ENCODE data around the gene PANK1. TPM values are rescaled to one million over a fixed set of nuclear protein-coding genes. Genes with fewer than 3 reads are reported as not detected.

The PANK1 gene
- total and polyA plus RNA-seq, 2 of the 8 experiments (the other 6 are each of a cell fraction or from before 2014, with no cell fraction given): 18.5 to 40.4 TPM

- Histone ChIP-seq H3K23me2 (ENCODE audit: low read depth, low read length) (peaks cover 5% of the 10 kb centered on the region; the same call in 1 of the 2 replicates), H3K79me1 (ENCODE audit: low read depth, low read length) (peaks cover 3% of the 10 kb centered on the region), H3K27ac (ENCODE audit: low read depth, low read length) (peak overlapping the region; percentile 88), H3K14ac (ENCODE audit: insufficient read length) (no peak overlapping the region), H2BK5ac (ENCODE audit: low read depth, low read length) (peak overlapping the region; percentile 79), H3K36me3 (ENCODE audit: control insufficient read depth in 2 of 4, insufficient read depth in 4 of 4, low read length in 3 of 4) (no peaks in the 10 kb centered on the region), H3K79me2 (ENCODE audit: control insufficient read depth in 1 of 2, insufficient read depth in 2 of 2, low read length in 2 of 2) (peaks cover 27 to 48% of the 10 kb centered on the region in 2 experiments), H3K4me2 (ENCODE audit: insufficient read depth in 1 of 2, low read depth in 2 of 2, low read length in 2 of 2) (peak overlapping the region; percentile 87 to 91), H3K56ac (replicated peaks; ENCODE audit: insufficient read length, low read depth, low read length) (peak overlapping the region; percentile 90), H3K27me3 (replicated peaks in 1 of 4; ENCODE audit: control insufficient read depth in 3 of 4, extremely low read depth in 1 of 4, insufficient read depth in 3 of 4, low read length in 3 of 4) (no peaks in the 10 kb centered on the region), H4K91ac (replicated peaks; ENCODE audit: insufficient read length, low read length) (peak overlapping the region; percentile 29), H3K4me1 (replicated peaks in 1 of 4; ENCODE audit: control insufficient read depth in 3 of 4, insufficient read depth in 4 of 4, low read length in 3 of 4) (peaks cover 2 to 13% (median 10%) of the 10 kb centered on the region in 4 experiments; a peak in 6 of 7 replicates), H2BK20ac (ENCODE audit: low read length) (no peak overlapping the region), H3K23ac (ENCODE audit: insufficient read length) (no peak overlapping the region), H4K8ac (ENCODE audit: extremely low read depth, insufficient read depth, low read length) (peak overlapping the region; percentile 74; the same call in 1 of the 2 replicates), H2BK12ac (ENCODE audit: low read depth, low read length) (0 out of 2 replicates have a peak overlapping the region, but pooled peaks have one; percentile 35), H4K20me1 (replicated peaks in 1 of 2; ENCODE audit: control insufficient read depth in 1 of 2, insufficient read depth in 2 of 2, low read length in 2 of 2) (peaks cover 0 to 6% of the 10 kb centered on the region in 2 experiments), H2BK120ac (replicated peaks; ENCODE audit: low read depth, low read length) (no peak overlapping the region), H3K9ac (replicated peaks in 1 of 4; ENCODE audit: extremely low read depth in 1 of 4, low read depth in 3 of 4, low read length in 3 of 4) (peak overlapping the region; percentile 85 to 97 (median 87)), H3K4me3 (ENCODE audit: extremely low read depth in 1 of 4, insufficient read depth in 2 of 4, low read depth in 3 of 4, low read length in 4 of 4) (peak overlapping the region; percentile 84 to 93 (median 90)), H3K9me3 (ENCODE audit: insufficient read depth in 2 of 2, low read depth in 1 of 2, low read length in 1 of 2) (no peaks in the 10 kb centered on the region), H2AK5ac (ENCODE audit: low read depth, low read length) (no peak overlapping the region), H3K4ac (replicated peaks; ENCODE audit: insufficient read length, low read depth, low read length) (no peak overlapping the region), H3K18ac (ENCODE audit: extremely low read depth, low read length) (peak overlapping the region; percentile 55; the same call in 1 of the 2 replicates), H2BK15ac (ENCODE audit: low read length) (no peak overlapping the region), H2AFZ (ENCODE audit: low read length) (no peak overlapping the region), H4K5ac (ENCODE audit: insufficient read length, low read depth, low read length) (peak overlapping the region; percentile 88)
- POLR2A ChIA-PET (ENCODE audit: partially characterized antibody): interaction anchor here (0.5 to 5.7 kb wide), 15 partner anchors 10 to 653 kb away, joined by 3 to 79 read pairs (median 6); partner anchors contain the start of gene KIF20B
- CTCF ChIA-PET (ENCODE audit: partially characterized antibody): interaction anchor here (1.3 to 2.6 kb wide), 4 partner anchors 14 to 193 kb away, joined by 3 to 8 read pairs (median 3); partner anchors contain the start of gene KIF20B
- TF ChIP-seq KDM4A (IDR thresholded peaks at IDR 0.05; ENCODE audit: low read depth, low read length, severe bottlenecking) (peak; percentile 87), PHF8 (conservative IDR thresholded peaks at IDR 0.05; ENCODE audit: low read depth, low read length) (0 out of 2 replicates have a peak, but pooled peaks have one; percentile 29), KDM5A (IDR thresholded peaks at IDR 0.05; ENCODE audit: low read length) (no peak), RBBP5 (IDR thresholded peaks at IDR 0.05; ENCODE audit: borderline replicate concordance, low read depth, low read length) (peak; percentile 87), TAF7 (optimal IDR thresholded peaks at IDR 0.05; ENCODE audit: borderline replicate concordance, low read depth, low read length) (no peak), ASH2L (IDR thresholded peaks at IDR 0.05; ENCODE audit: low read length) (peak; percentile 45)
- FAIRE-seq (no peak), DNase-seq (ENCODE audit: low read depth in 1 of 2, low spot score in 2 of 2) (no peak)
- WGBS, 2 experiments (ENCODE audit: extremely low coverage in 1 of 2, insufficient coverage in 1 of 2, insufficient read length in 1 of 2, insufficient replicate concordance in 2 of 2, low coverage in 1 of 2, low lambda C conversion rate in 2 of 2, missing lambda C conversion rate in 1 of 2): 0% methylated on average over 23 of the region's 35 CpGs; no CpG with 5 or more reads in 1 of the 2 experiments
Measured at GRCh38 chr10:89644691-89644966, 413 bp downstream of the PANK1 start.

Data from H1 (cell line).